Glutamatergic neuron (in vitro differentiated cells): Measurements from ENCODE around the gene LSM3. TPM values are rescaled to one million over a fixed set of nuclear protein-coding genes. Genes with fewer than 3 reads are reported as not detected.

Experiments
- DNase-seq: peaks from one replicate; pipeline ENCODE4 v3.0.0; 2022
- H3K27ac Mint-ChIP-seq: one replicate; pipeline ENCODE4 v1.8.0; 2020; ENCODE audit warnings: mild to moderate bottlenecking, mixed read lengths, inconsistent platforms; ENCODE audit not compliant: unreplicated experiment
- H3K27me3 Mint-ChIP-seq: one replicate; pipeline ENCODE4 v1.8.0; 2020; ENCODE audit warnings: mild to moderate bottlenecking, moderate library complexity, mixed read lengths, inconsistent platforms; ENCODE audit not compliant: unreplicated experiment
- H3K36me3 Mint-ChIP-seq: one replicate; pipeline ENCODE4 v1.8.0; 2020; ENCODE audit warnings: mild to moderate bottlenecking, mixed read lengths, inconsistent platforms; ENCODE audit not compliant: unreplicated experiment
- H3K4me1 Mint-ChIP-seq: one replicate; pipeline ENCODE4 v1.8.0; 2020; ENCODE audit warnings: mild to moderate bottlenecking, low read depth, mixed read lengths, inconsistent platforms; ENCODE audit not compliant: unreplicated experiment
- H3K4me3 Mint-ChIP-seq: one replicate; pipeline ENCODE4 v1.8.0; 2020; ENCODE audit warnings: mild to moderate bottlenecking, mixed read lengths, inconsistent platforms; ENCODE audit not compliant: unreplicated experiment
- H3K9me3 Mint-ChIP-seq: one replicate; pipeline ENCODE4 v1.8.0; 2020; ENCODE audit warnings: mild to moderate bottlenecking, moderate library complexity, mixed read lengths, inconsistent platforms; ENCODE audit not compliant: unreplicated experiment
- total RNA-seq: library from RNA; stranded (reverse); fragmentation: NEBNext Ultra II Directional; extraction: Animal tissue kit (Norgen Biotek cat#: 25700); gene quantifications from one replicate; pipeline ENCODE4 v1.2.1, GENCODE V29; 2021; ENCODE audit not compliant: unreplicated experiment
- TF ChIP-seq, protein P1 (sequence below): fragments of 200-600 bp; sonication (generic); IDR thresholded peaks from one replicate; pipeline ENCODE4 v1.5.0; 2021; ENCODE audit not compliant: partially characterized antibody, unreplicated experiment

Gene LSM3
- total RNA-seq, 1 donor from 2014 or later: 8.4 TPM

DNA sequence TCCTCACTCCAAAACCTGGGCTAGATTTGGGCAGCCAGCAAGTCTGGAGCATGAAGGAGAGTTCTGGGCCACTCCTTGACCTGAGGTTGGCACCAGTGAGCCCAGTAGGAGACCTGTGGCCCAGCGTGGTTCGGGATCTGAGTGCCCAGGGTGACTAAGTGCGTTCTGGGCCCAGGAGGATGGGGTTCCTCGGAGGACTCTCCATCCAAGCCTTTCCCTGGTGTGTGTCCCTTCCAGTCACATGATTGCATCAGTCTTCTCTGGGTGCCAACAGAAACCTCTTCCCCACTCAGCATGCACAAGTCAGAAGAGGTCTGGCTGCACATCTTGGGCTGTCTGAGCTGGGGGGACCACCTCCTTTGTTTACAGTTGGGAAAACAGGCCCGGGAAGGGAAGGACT is 38.8 kb upstream of the LSM3 start:
- Mint-ChIP-seq H3K36me3 (no peaks in the 10 kb centered on the region), H3K4me3 (no peak overlapping the region), H3K27ac (no peak overlapping the region), H3K4me1 (peaks cover 5% of the 10 kb centered on the region), H3K27me3 (peaks cover 7% of the 10 kb centered on the region), H3K9me3 (no peaks in the 10 kb centered on the region)
- TF ChIP-seq, protein P1, sequence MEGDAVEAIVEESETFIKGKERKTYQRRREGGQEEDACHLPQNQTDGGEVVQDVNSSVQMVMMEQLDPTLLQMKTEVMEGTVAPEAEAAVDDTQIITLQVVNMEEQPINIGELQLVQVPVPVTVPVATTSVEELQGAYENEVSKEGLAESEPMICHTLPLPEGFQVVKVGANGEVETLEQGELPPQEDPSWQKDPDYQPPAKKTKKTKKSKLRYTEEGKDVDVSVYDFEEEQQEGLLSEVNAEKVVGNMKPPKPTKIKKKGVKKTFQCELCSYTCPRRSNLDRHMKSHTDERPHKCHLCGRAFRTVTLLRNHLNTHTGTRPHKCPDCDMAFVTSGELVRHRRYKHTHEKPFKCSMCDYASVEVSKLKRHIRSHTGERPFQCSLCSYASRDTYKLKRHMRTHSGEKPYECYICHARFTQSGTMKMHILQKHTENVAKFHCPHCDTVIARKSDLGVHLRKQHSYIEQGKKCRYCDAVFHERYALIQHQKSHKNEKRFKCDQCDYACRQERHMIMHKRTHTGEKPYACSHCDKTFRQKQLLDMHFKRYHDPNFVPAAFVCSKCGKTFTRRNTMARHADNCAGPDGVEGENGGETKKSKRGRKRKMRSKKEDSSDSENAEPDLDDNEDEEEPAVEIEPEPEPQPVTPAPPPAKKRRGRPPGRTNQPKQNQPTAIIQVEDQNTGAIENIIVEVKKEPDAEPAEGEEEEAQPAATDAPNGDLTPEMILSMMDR: no peak
- DNase-seq: no peak

DNA sequence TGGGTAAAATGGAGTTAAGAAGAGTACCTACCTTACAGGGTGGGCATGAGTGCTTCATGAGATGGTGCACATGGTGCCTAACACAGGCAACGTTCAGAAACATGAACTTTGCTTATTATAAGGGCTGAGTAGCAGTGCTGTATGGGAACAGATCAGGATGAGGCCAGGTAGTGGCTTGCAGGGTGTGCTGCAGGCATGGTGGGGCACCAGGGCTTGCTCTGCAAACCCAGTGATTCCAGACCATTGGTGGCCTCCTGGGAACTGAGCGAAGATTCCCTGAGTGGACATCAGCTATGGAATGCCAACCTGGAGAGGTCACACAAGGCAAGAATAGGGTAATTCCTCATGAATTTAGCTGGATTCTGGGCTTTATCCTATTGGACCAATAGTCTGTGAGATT is 37.9 kb upstream of the LSM3 start:
- H3K4me3 Mint-ChIP-seq: no peak overlapping the region
- no peaks in the 10 kb centered on the region for H3K9me3 Mint-ChIP-seq
- H3K27ac Mint-ChIP-seq: no peak overlapping the region
- no peaks in the 10 kb centered on the region for H3K36me3 Mint-ChIP-seq
- H3K4me1 Mint-ChIP-seq: peaks cover 5% of the 10 kb centered on the region
- no peak for DNase-seq
- TF ChIP-seq, protein P1: no peak
- H3K27me3 Mint-ChIP-seq: peaks cover 7% of the 10 kb centered on the region

DNA sequence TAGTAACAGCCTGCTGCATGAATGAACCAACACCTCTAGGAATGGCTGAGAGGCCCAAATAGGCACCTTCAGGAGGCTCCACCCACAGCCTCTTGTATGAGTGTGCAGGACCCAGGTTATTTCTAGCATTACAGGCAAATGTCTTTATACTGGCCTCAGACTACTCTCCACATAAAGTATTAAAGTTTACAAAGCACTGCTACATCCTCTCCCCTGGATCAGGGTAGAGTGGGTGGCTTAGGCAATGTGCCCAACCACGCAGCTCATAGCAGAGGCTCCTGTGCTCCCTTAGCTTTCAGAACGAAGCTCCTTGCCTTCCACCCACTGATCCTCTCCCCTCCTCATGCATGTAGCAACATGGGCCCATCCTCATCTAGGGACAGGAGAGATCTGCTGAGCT is 37.5 kb upstream of the LSM3 start:
- Mint-ChIP-seq H3K9me3 (no peaks in the 10 kb centered on the region), H3K27me3 (peaks cover 7% of the 10 kb centered on the region), H3K36me3 (no peaks in the 10 kb centered on the region), H3K4me3 (no peak overlapping the region), H3K4me1 (peaks cover 5% of the 10 kb centered on the region), H3K27ac (no peak overlapping the region)
- TF ChIP-seq, protein P1: no peak
- DNase-seq: no peak

DNA sequence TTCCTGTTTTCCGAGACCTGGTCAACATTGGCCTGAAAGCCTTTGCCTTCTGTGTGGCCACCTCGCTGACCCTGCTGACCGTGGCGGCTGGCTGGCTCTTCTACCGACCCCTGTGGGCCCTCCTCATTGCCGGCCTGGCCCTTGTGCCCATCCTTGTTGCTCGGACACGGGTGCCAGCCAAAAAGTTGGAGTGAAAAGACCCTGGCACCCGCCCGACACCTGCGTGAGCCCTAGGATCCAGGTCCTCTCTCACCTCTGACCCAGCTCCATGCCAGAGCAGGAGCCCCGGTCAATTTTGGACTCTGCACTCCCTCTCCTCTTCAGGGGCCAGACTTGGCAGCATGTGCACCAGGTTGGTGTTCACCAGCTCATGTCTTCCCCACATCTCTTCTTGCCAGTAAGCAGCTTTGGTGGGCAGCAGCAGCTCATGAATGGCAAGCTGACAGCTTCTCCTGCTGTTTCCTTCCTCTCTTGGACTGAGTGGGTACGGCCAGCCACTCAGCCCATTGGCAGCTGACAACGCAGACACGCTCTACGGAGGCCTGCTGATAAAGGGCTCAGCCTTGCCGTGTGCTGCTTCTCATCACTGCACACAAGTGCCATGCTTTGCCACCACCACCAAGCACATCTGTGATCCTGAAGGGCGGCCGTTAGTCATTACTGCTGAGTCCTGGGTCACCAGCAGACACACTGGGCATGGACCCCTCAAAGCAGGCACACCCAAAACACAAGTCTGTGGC is 36.8 kb upstream of the LSM3 start:
- TF ChIP-seq, protein P1: no peak
- peaks cover 9% of the 10 kb centered on the region for H3K27me3 Mint-ChIP-seq
- H3K27ac Mint-ChIP-seq: no peak overlapping the region
- no peak for DNase-seq
- no peaks in the 10 kb centered on the region for H3K9me3 Mint-ChIP-seq
- peaks cover 5% of the 10 kb centered on the region for H3K4me1 Mint-ChIP-seq
- no peak overlapping the region for H3K4me3 Mint-ChIP-seq
- no peaks in the 10 kb centered on the region for H3K36me3 Mint-ChIP-seq

DNA sequence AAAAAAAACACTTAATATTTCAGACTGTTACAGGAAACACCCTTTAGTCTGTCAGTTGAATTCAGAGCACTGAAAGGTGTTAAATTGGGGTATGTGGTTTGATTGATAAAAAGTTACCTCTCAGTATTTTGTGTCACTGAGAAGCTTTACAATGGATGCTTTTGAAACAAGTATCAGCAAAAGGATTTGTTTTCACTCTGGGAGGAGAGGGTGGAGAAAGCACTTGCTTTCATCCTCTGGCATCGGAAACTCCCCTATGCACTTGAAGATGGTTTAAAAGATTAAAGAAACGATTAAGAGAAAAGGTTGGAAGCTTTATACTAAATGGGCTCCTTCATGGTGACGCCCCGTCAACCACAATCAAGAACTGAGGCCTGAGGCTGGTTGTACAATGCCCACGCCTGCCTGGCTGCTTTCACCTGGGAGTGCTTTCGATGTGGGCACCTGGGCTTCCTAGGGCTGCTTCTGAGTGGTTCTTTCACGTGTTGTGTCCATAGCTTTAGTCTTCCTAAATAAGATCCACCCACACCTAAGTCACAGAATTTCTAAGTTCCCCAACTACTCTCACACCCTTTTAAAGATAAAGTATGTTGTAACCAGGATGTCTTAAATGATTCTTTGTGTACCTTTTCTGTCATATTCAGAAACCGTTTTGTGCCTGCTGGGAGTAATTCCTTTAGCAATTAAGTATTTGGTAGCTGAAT is 35.9 kb upstream of the LSM3 start:
- DNase-seq: no peak
- Mint-ChIP-seq H3K4me1 (peaks cover 8% of the 10 kb centered on the region), H3K27me3 (peaks cover 9% of the 10 kb centered on the region), H3K27ac (no peak overlapping the region), H3K4me3 (no peak overlapping the region), H3K36me3 (no peaks in the 10 kb centered on the region), H3K9me3 (no peaks in the 10 kb centered on the region)
- TF ChIP-seq, protein P1: no peak
